Measurements from ENCODE around the gene CABP4.
"Not testable (repeated sequence)": the region's sequence is repeated elsewhere in the genome, so short reads cannot be mapped to it uniquely, and the experiment has no call there.

Gene CABP4

GRCh38 chr11:67453816-67454732 is 1.1 kb upstream of the CABP4 start:
- no peak for DNase-seq

GRCh38 chr11:67456068-67456705 is 1.0 kb downstream of the CABP4 start:
- no peak for DNase-seq

GRCh38 chr11:67457453-67457852 is 2.3 kb downstream of the CABP4 start:
- no peak for DNase-seq

- DNase-seq: no peak
Measured at GRCh38 chr11:67458266-67458665, 3.1 kb downstream of the CABP4 start.

- no peak for DNase-seq
Measured at GRCh38 chr11:67463186-67463585, 8.0 kb downstream of the CABP4 start.

GRCh38 chr11:67463680-67464410 is 8.7 kb downstream of the CABP4 start:
- DNase-seq: peak; percentile 61

- DNase-seq: peak; percentile 93
Measured at GRCh38 chr11:67464411-67465188, 9.4 kb downstream of the CABP4 start.

GRCh38 chr11:67465189-67465510 is 10.0 kb downstream of the CABP4 start:
- DNase-seq: peak; percentile 63

- not testable (repeated sequence) for DNase-seq
Measured at GRCh38 chr11:67465530-67465929, 10.4 kb downstream of the CABP4 start.

- DNase-seq: no peak
Measured at GRCh38 chr11:67466367-67466766, 11.2 kb downstream of the CABP4 start.

- DNase-seq: no peak
Measured at GRCh38 chr11:67466962-67467771, 12.0 kb downstream of the CABP4 start.

- no peak for DNase-seq
Measured at GRCh38 chr11:67468056-67468455, 12.9 kb downstream of the CABP4 start.

- DNase-seq: no peak
Measured at GRCh38 chr11:67468456-67468758, 13.3 kb downstream of the CABP4 start.

GRCh38 chr11:67468759-67469507 is 13.8 kb downstream of the CABP4 start, which contains the start of gene TMEM134:
TMEM134 (minus strand) TSS chr11:67469251; CDS start chr11:67469192, 59 bp downstream.
- peak; percentile 95 for DNase-seq

GRCh38 chr11:67469508-67469811 is 14.3 kb downstream of the CABP4 start:
- no peak for DNase-seq

GRCh38 chr11:67470337-67471002 is 15.3 kb downstream of the CABP4 start:
- DNase-seq: no peak

GRCh38 chr11:67472882-67473281 is 17.7 kb downstream of the CABP4 start:
- no peak for DNase-seq

- DNase-seq: not testable (repeated sequence)
Measured at GRCh38 chr11:67476692-67477091, 21.5 kb downstream of the CABP4 start.

- DNase-seq: not testable (repeated sequence)
Measured at GRCh38 chr11:67477344-67478050, 22.3 kb downstream of the CABP4 start.

GRCh38 chr11:67482275-67482826 is 27.2 kb downstream of the CABP4 start:
- no peak for DNase-seq
